H9 (cell line): ENCODE results near the gene KIAA1671. TPM values are rescaled to one million over a fixed set of nuclear protein-coding genes. Genes with fewer than 3 reads are reported as not detected.
A peak's percentile ranks its signal among the peaks of the same experiment; 100 is the strongest.

Experiments used
- DNase-seq: peaks from one replicate; pipeline ENCODE4 v3.0.0-alpha.2; 2017
- H2AFZ ChIP-seq: one replicate; pipeline ENCODE4 v1.6.1; 2013; ENCODE audit warnings: mild to moderate bottlenecking, low read length, control low read depth, moderate library complexity
- H2AK5ac ChIP-seq: 2 replicates; pipeline ENCODE4 v1.6.1; 2013; ENCODE audit warnings: low read length, control low read depth, mixed read lengths; ENCODE audit not compliant: insufficient read length
- H2BK120ac ChIP-seq: one replicate; pipeline ENCODE4 v1.6.1; 2013; ENCODE audit warnings: low read depth, mild to moderate bottlenecking, low read length, control low read depth, inconsistent platforms; ENCODE audit not compliant: poor library complexity, severe bottlenecking
- H2BK12ac ChIP-seq: 2 replicates; pipeline ENCODE4 v1.6.1; 2013; ENCODE audit warnings: low read length, control low read depth, mixed read lengths, low read depth; ENCODE audit not compliant: insufficient read length
- H2BK15ac ChIP-seq: 2 replicates; pipeline ENCODE4 v1.6.1; 2013; ENCODE audit warnings: low read depth, low read length, control low read depth
- H2BK20ac ChIP-seq: one replicate; pipeline ENCODE4 v1.6.1; 2013; ENCODE audit warnings: low read depth, mild to moderate bottlenecking, low read length, control low read depth, inconsistent platforms; ENCODE audit not compliant: poor library complexity, severe bottlenecking
- H2BK5ac ChIP-seq: 2 replicates; pipeline ENCODE4 v1.6.1; 2013; ENCODE audit warnings: low read length, control low read depth, mixed read lengths; ENCODE audit not compliant: insufficient read length
- H3K14ac ChIP-seq: 2 replicates; pipeline ENCODE4 v1.6.1; 2013; ENCODE audit warnings: low read length, control low read depth; ENCODE audit not compliant: insufficient read depth
- H3K18ac ChIP-seq: 2 replicates; pipeline ENCODE4 v1.6.1; 2013; ENCODE audit warnings: low read depth, mild to moderate bottlenecking, mixed read lengths, low read length, control low read depth; ENCODE audit not compliant: insufficient read length
- H3K23ac ChIP-seq: 2 replicates; pipeline ENCODE4 v1.6.1; 2013; ENCODE audit warnings: low read length, control low read depth, mixed read lengths, low read depth; ENCODE audit not compliant: insufficient read length
- H3K23me2 ChIP-seq: 2 replicates; pipeline ENCODE4 v1.6.1; 2013; ENCODE audit warnings: low read depth, mild to moderate bottlenecking, mixed read lengths, low read length, control low read depth; ENCODE audit not compliant: insufficient read length, poor library complexity, severe bottlenecking
- H3K27ac ChIP-seq: 2 replicates; pipeline ENCODE4 v1.5.1; 2013; ENCODE audit warnings: low read length, control low read depth, mixed read lengths, low read depth; ENCODE audit not compliant: insufficient read length
- H3K27me3 ChIP-seq: 2 replicates; pipeline ENCODE4 v1.6.1; 2013; ENCODE audit warnings: low read length, control low read depth, inconsistent platforms; ENCODE audit not compliant: insufficient read depth
- H3K4ac ChIP-seq: 2 replicates; pipeline ENCODE4 v1.6.1; 2013; ENCODE audit warnings: low read depth, mild to moderate bottlenecking, control low read depth, inconsistent platforms, low read length, moderate library complexity
- H3K4me1 ChIP-seq: 2 replicates; pipeline ENCODE4 v1.6.1; 2013; ENCODE audit warnings: low read length, control low read depth, inconsistent platforms; ENCODE audit not compliant: insufficient read depth
- H3K4me2 ChIP-seq: 2 replicates; pipeline ENCODE4 v1.6.1; 2013; ENCODE audit warnings: low read length, control low read depth, mixed read lengths; ENCODE audit not compliant: insufficient read length, insufficient read depth
- H3K56ac ChIP-seq: 2 replicates; pipeline ENCODE4 v1.6.1; 2013; ENCODE audit warnings: low read depth, mild to moderate bottlenecking, mixed read lengths, low read length, control low read depth; ENCODE audit not compliant: insufficient read length
- H3K79me1 ChIP-seq: 2 replicates; pipeline ENCODE4 v1.6.1; 2013; ENCODE audit warnings: low read depth, mild to moderate bottlenecking, moderate library complexity, low read length, control low read depth, inconsistent platforms; ENCODE audit not compliant: insufficient read depth, poor library complexity, severe bottlenecking
- H3K79me2 ChIP-seq: 2 replicates; pipeline ENCODE4 v1.6.1; 2013; ENCODE audit warnings: low read length, control low read depth, inconsistent platforms; ENCODE audit not compliant: insufficient read depth
- H3K9ac ChIP-seq: 2 replicates; pipeline ENCODE4 v1.6.1; 2013; ENCODE audit warnings: low read length, control low read depth, mixed read lengths; ENCODE audit not compliant: insufficient read length; ENCODE audit errors: extremely low read depth
- H3K9me3 ChIP-seq: one replicate; pipeline ENCODE4 v1.6.1; 2013; ENCODE audit warnings: low read depth, low read length, inconsistent platforms; ENCODE audit not compliant: control insufficient read depth
- H3T11ph ChIP-seq: one replicate; pipeline ENCODE4 v1.6.1; 2013; ENCODE audit warnings: mild to moderate bottlenecking, low read length, control low read depth, inconsistent platforms
- H4K20me1 ChIP-seq: one replicate; pipeline ENCODE4 v1.6.1; 2013; ENCODE audit not compliant: control insufficient read depth, insufficient read length, insufficient read depth
- H4K5ac ChIP-seq: 2 replicates; pipeline ENCODE4 v1.6.1; 2013; ENCODE audit warnings: low read depth, mild to moderate bottlenecking, mixed read lengths, low read length, control low read depth; ENCODE audit not compliant: insufficient read length
- H4K8ac ChIP-seq: replicated peaks from 2 replicates; pipeline ENCODE4 v1.6.1; 2013; ENCODE audit warnings: low read length, control low read depth, mixed read lengths, low read depth; ENCODE audit not compliant: insufficient read length
- H4K91ac ChIP-seq: 2 replicates; pipeline ENCODE4 v1.6.1; 2013; ENCODE audit warnings: low read depth, mild to moderate bottlenecking, moderate library complexity, mixed read lengths, low read length, control low read depth; ENCODE audit not compliant: insufficient read length
- H3K27ac Mint-ChIP-seq, 3 experiments: 2 replicates in 2 of 3; 3 replicates in 1 of 3; pipeline ENCODE4 v1.8.0; 2020 to 2021; ENCODE audit warnings: mixed read lengths in 3 of 3, mild to moderate bottlenecking in 1 of 3, moderate library complexity in 1 of 3
- H3K27me3 Mint-ChIP-seq: 2 replicates; pipeline ENCODE4 v1.8.0; 2021; ENCODE audit warnings: low read depth, mild to moderate bottlenecking, moderate library complexity, mixed read lengths
- H3K36me3 Mint-ChIP-seq, 3 experiments: 2 replicates in 2 of 3; 3 replicates in 1 of 3; pipeline ENCODE4 v1.8.0; 2020 to 2021; ENCODE audit warnings: low read depth in 3 of 3, mixed read lengths in 3 of 3; ENCODE audit not compliant: insufficient read depth in 1 of 3
- H3K4me1 Mint-ChIP-seq, 2 experiments: 2 replicates each; pipeline ENCODE4 v1.8.0; 2020; ENCODE audit warnings: mixed read lengths in 2 of 2
- H3K4me3 Mint-ChIP-seq, 2 experiments: 2 replicates in 1 of 2; 3 replicates in 1 of 2; pipeline ENCODE4 v1.8.0; 2020 to 2021; ENCODE audit warnings: mild to moderate bottlenecking in 2 of 2, mixed read lengths in 2 of 2, moderate library complexity in 1 of 2
- H3K9me3 Mint-ChIP-seq, 2 experiments: 2 replicates in 1 of 2; 3 replicates in 1 of 2; pipeline ENCODE4 v1.8.0; 2020; ENCODE audit warnings: mild to moderate bottlenecking in 2 of 2, mixed read lengths in 2 of 2, moderate library complexity in 1 of 2
- CTCF ChIP-seq: fragments of 200-600 bp; sonication (generic); conservative IDR thresholded peaks from 3 replicates; pipeline ENCODE4 v1.8.0; 2021; ENCODE audit warnings: antibody characterized with exemption, mild to moderate bottlenecking
- WGBS: extraction: QIAGEN DNeasy Blood & Tissue Kit; methylation state at CpG from one replicate; pipeline ENCODE4 v1.1.7; 2013; ENCODE audit warnings: missing lambda C conversion rate, low lambda C conversion rate, mixed read lengths; ENCODE audit not compliant: insufficient read length; ENCODE audit errors: extremely low coverage; 5-methylcytosine and 5-hydroxymethylcytosine counted together
- total RNA-seq: library from RNA; stranded (reverse); gene quantifications from 2 replicates; pipeline ENCODE4 v1.2.1, GENCODE V29; 2021

Gene KIAA1671
- total RNA-seq, 1 experiment from 2014 or later, result 22.6 TPM

GRCh38 chr22:24989541-24989951 is 37.0 kb downstream of the KIAA1671 start:
- peak overlapping the region; percentile 13 to 68 (median 53); a peak in 5 of 7 replicates for H3K27ac Mint-ChIP-seq
- Histone ChIP-seq H3K79me1 (no peaks in the 10 kb centered on the region), H3T11ph (no peak overlapping the region), H4K20me1 (no peaks in the 10 kb centered on the region), H2BK12ac (no peak overlapping the region), H3K23ac (no peak overlapping the region), H2BK5ac (no peak overlapping the region), H2AK5ac (no peak overlapping the region), H3K9me3 (no peaks in the 10 kb centered on the region), H3K79me2 (peaks cover 2% of the 10 kb centered on the region; the same call in 1 of the 2 replicates), H3K27ac (no peak overlapping the region), H4K5ac (no peak overlapping the region), H3K4me2 (no peak overlapping the region), H3K18ac (no peak overlapping the region), H3K27me3 (no peaks in the 10 kb centered on the region), H2BK120ac (no peak overlapping the region), H2BK15ac (no peak overlapping the region), H3K9ac (no peak overlapping the region), H3K4ac (no peak overlapping the region), H3K4me1 (no peaks in the 10 kb centered on the region; the same call in 1 of the 2 replicates), H3K23me2 (no peaks in the 10 kb centered on the region), H3K14ac (no peak overlapping the region; the same call in 1 of the 2 replicates), H4K8ac (no peak overlapping the region), H2AFZ (no peak overlapping the region), H3K56ac (no peak overlapping the region), H2BK20ac (no peak overlapping the region), H4K91ac (no peak overlapping the region)
- no peak for DNase-seq
- WGBS, result no CpG with 5 or more reads among the region's 5 CpGs
- H3K4me3 Mint-ChIP-seq, result no peak overlapping the region
- peaks cover 0 to 2% of the 10 kb centered on the region in 2 experiments; a peak in 2 of 5 replicates for H3K9me3 Mint-ChIP-seq
- H3K27me3 Mint-ChIP-seq, result no peaks in the 10 kb centered on the region
- no peak for TF ChIP-seq CTCF
- peaks cover 36 to 37% of the 10 kb centered on the region in 2 experiments for H3K4me1 Mint-ChIP-seq
- peaks cover 0 to 6% (median 5%) of the 10 kb centered on the region in 3 experiments; a peak in 3 of 7 replicates for H3K36me3 Mint-ChIP-seq
